Measurements from ENCODE around the gene THRA.

- TF ChIP-seq SIN3A (IDR thresholded peaks at IDR 0.05; ENCODE audit: borderline replicate concordance, low read depth, low read length) (no peak), RAD21 (IDR thresholded peaks at IDR 0.05; ENCODE audit: low read length) (no peak), CTCF (IDR thresholded peaks at IDR 0.05) (no peak), MEF2A (IDR thresholded peaks at IDR 0.05; ENCODE audit: borderline replicate concordance, low read depth) (no peak), FOSL2 (IDR thresholded peaks at IDR 0.05; ENCODE audit: borderline replicate concordance, low read depth) (no peak), FOXM1 (IDR thresholded peaks at IDR 0.05; ENCODE audit: low read depth) (no peak)
These were observed 42.1 kb downstream of the THRA start for GRCh38 chr17:40104594-40105486.

Data from SK-N-SH (cell line).